HG03571 (cell line): ENCODE measurements around the gene EMID1.

ENCODE experiments used
- ATAC-seq: cut with Tn5 transposase; IDR thresholded peaks from one replicate; pipeline ENCODE4 v1.9.1; 2021; ENCODE audit not compliant: unreplicated experiment

EMID1 gene

GRCh38 chr22:29277927-29278326 lies 72.2 kb downstream of the EMID1 start:
- ATAC-seq: no peak

- no peak for ATAC-seq
Measured at GRCh38 chr22:29284196-29284595, 78.5 kb downstream of the EMID1 start.

GRCh38 chr22:29288837-29289236 lies 83.1 kb downstream of the EMID1 start:
- no peak for ATAC-seq

- ATAC-seq: no peak
Measured at GRCh38 chr22:29290061-29290460, 84.4 kb downstream of the EMID1 start.

DNA sequence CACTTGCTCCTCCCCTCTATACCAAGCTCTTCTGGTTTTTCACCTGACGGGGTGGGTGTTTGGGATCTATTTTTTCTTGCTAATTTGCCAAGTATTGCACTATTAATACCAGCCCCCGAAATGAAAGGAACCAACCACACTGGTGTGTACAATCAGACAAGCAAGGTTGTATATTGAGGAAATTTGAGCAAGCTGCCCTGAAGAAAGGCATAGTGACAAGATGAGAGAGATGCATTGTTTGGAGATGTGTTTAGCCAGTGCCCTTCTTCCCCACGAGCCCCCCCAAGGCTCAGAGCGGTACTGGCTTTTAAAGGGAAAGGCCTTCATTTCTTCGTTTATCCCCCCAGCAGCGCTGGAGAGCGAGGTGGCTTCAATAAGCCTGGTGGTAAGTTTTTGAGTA lies 85.5 kb downstream of the EMID1 start:
- ATAC-seq: no peak

GRCh38 chr22:29292379-29292778 lies 86.7 kb downstream of the EMID1 start:
- ATAC-seq: no peak

DNA sequence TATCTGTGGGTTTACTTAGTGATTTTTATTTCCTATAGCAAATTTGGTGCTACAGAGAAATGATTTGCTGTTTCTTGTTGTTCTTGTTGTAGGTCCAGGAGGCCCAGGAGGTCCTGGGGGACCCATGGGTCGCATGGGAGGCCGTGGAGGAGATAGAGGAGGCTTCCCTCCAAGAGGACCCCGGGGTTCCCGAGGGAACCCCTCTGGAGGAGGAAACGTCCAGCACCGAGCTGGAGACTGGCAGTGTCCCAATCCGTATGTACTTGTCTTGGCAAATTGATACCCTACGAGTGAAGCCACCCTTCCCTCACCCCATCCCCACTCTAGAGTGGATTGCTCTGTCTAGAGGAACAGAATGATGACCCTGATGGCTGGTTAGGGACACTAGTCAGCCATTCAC lies 92.9 kb downstream of the EMID1 start:
- no peak for ATAC-seq

DNA sequence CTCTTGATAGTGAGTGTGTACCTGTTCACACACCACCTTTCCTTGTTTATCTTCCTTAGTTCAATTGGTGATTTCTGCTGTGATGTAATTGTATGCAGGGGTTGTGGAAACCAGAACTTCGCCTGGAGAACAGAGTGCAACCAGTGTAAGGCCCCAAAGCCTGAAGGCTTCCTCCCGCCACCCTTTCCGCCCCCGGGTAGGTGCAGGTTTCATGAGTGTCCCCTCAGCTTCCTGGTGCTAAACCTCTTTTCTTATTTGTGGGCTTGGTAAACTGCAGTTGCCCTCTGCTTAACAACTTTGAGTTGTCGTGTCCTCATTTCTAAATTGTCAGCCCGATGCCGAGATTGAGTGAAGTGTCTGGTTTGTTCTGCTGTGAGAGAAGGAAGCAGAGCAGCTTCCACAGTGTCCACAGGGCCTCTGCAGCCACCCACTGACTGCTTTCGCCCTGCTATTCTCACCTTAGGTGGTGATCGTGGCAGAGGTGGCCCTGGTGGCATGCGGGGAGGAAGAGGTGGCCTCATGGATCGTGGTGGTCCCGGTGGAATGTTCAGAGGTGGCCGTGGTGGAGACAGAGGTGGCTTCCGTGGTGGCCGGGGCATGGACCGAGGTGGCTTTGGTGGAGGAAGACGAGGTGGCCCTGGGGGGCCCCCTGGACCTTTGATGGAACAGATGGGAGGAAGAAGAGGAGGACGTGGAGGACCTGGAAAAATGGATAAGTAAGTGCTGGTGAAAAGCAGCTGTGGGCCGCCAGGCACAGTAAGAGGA lies 93.6 kb downstream of the EMID1 start:
- no peak for ATAC-seq

DNA sequence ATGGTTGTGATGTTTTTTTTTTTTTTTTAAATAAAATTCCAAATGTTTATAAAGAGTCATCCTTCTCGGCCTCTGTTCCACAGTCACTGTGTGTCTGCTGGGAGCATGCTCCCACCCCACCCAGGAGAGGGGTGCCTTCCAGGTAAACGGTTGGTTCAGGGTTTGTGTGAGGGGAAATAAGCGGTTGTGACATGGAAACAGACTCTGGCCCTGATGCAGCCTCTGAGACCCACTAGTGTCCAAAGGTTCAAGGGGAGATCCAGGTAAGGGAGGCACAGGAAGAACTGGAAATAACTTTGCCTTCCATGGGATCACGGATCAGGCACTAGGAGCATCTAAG lies 94.7 kb downstream of the EMID1 start:
- no peak for ATAC-seq

GRCh38 chr22:29300807-29301601 lies 95.3 kb downstream of the EMID1 start:
- ATAC-seq: no peak

- ATAC-seq: no peak
Measured at GRCh38 chr22:29301716-29302401, 96.2 kb downstream of the EMID1 start.

GRCh38 chr22:29302402-29302680 lies 96.6 kb downstream of the EMID1 start:
- no peak for ATAC-seq

DNA sequence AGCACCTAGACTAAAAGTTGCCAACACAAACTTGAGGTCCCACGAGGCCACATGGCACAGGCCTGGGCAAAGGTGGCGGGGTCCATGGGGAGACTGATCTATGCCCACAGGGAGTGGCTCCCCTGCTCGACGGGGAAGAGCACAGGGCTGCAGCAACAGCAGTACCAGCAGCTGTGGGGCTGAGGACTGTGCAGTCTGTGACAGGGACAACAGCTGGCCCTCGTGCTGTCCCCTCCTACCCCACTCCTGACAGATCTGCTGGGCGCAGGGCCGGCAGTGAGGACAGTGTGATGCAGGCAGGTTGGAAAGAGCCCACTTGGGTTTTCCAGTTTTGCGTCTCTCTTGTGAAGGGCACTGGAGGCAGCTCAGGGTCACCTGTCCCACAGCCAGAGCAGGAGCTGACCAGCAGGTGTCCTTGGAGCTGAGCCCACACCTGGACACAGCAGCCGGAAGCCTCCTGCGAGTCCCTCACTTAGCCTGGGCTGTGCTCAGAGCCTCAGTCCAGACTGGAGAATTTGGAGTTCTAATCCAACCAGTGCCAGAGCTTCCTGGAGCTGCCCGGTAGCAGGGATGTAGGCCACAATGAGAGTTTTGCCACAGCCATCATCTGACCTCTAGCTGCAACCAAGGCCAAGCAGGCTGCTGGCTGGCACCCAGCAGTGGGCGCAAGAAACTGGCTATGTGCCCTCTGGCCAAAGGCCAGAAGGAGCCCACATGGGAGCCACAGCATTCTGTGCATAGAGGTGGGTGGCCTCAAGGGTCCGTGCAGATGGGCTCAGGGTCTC lies 97.2 kb downstream of the EMID1 start:
- ATAC-seq: no peak

DNA sequence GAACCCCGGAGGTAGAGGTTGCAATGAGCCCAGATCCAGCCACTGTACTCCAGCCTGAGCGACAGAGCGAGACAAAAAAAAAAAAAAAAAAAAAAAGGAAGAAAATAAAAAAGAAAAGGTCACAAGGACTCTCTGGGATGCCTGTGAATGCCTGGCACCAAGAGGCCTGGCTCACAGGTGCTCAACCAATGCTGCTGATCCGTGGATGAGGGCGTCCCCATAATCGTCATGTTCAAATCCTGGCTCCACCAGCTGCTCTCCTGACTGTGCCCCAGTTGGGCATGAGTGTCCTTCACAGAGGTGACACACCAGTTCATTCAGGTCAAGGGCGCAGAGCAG lies 100.1 kb downstream of the EMID1 start:
- no peak for ATAC-seq

DNA sequence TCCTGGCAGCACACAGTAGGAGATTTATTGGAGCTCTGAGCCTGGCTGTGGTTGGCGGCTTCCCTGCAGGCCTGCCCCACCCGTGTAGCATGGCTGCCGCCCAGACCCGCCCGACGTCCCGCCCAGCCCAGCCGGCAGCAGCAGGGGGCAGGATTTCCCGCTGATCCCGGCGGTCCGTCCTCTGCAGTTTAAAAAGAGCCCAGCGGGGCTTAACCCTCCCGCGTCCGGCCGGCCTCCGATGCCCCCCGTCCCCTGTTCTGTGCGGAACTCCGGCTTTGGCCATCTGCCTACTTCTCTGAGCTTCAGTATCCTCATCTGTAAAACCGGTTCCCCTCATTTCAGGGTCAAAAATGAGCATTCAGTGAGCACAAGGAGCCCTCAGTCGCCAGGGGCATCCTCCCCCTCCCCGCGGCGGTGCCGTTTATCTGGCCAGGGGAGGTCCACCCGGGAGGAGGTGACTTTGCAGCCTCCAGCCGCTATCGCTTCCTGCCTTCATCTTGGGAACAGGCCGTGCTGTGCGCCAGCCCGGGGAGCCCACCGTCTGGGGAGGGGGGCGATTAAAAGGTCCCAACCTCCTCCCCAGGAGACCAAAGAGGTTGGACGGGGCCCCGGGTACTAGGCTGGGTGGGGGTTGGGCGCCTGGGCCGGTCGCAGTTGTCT lies 100.6 kb downstream of the EMID1 start, which contains the start of gene GAS2L1:
Gene GAS2L1, plus strand, starts transcription at position 476 of the 660 bp plus-strand sequence. CDS start 1,456 bp downstream, outside the sequence.
- no peak for ATAC-seq

- no peak for ATAC-seq
Measured at GRCh38 chr22:29306835-29307595, 101.3 kb downstream of the EMID1 start.

GRCh38 chr22:29307596-29308147 lies 102.0 kb downstream of the EMID1 start:
- ATAC-seq: no peak

GRCh38 chr22:29308148-29308790 lies 102.6 kb downstream of the EMID1 start:
- no peak for ATAC-seq

GRCh38 chr22:29308791-29309262 lies 103.1 kb downstream of the EMID1 start:
- ATAC-seq: no peak
